HepG2 (cell line): ENCODE measurements around the gene TTC22. TPM values are rescaled to one million over a fixed set of nuclear protein-coding genes. Genes with fewer than 3 reads are reported as not detected.

Experiments
- ATAC-seq: fragments of 200-7000 bp; cut with Tn5 transposase; 3 replicates; pipeline ENCODE4 v1.9.1; 2020; ENCODE audit warnings: mild to moderate bottlenecking, moderate library complexity
- BruUV-seq: library from RNA; stranded (reverse); fragments of 400-500 nt; replicated peaks from 2 replicates; lab custom pipeline; 2021; lab: Mats Ljungman, UMichigan
- CTCF ChIA-PET: fragments of 300-600 bp; formaldehyde crosslinking; extraction: SDS; loops from one replicate; lab custom pipeline; 2021; ENCODE audit warnings: low total read pairs, inconsistent platforms, low intra/inter-chr PET ratio; lab: Yijun Ruan, JAX
- POLR2A ChIA-PET: fragments of 350-600 bp; sonication (Branson Sonifier 250); formaldehyde crosslinking; loops from one replicate; lab custom pipeline; 2020; ENCODE audit warnings: antibody characterized with exemption, inconsistent platforms; lab: Yijun Ruan, JAX
- DNase-seq: peaks from one replicate; pipeline ENCODE4 v3.0.0-alpha.2; 2015; ENCODE audit warnings: low spot score
- FAIRE-seq: peaks from 3 replicates; lab custom pipeline; 2011; peaks lifted over from hg19 to GRCh38; lab: Jason Lieb, UNC
- H2AFZ ChIP-seq: one replicate; pipeline ENCODE4 v1.6.1; 2011; ENCODE audit warnings: low read length, inconsistent platforms
- H3K27ac ChIP-seq: fragments of 300-600 bp; 3 replicates; pipeline ENCODE4 v1.8.0; 2011; ENCODE audit warnings: mixed run types, mild to moderate bottlenecking, mixed read lengths, low read length, inconsistent platforms; ENCODE audit not compliant: insufficient read depth; ENCODE audit errors: extremely low read length
- H3K27me3 ChIP-seq, 2 experiments: fragments of 200-600 bp in 1 of 2; 2 replicates in 1 of 2; 3 replicates in 1 of 2; pipeline versions ENCODE4 v1.6.0 to v1.8.0; 2011; ENCODE audit warnings: low read length in 2 of 2, mild to moderate bottlenecking in 2 of 2, moderate library complexity in 2 of 2, inconsistent platforms in 1 of 2; ENCODE audit not compliant: insufficient read depth in 2 of 2, control insufficient read depth in 1 of 2
- H3K36me3 ChIP-seq, 2 experiments: fragments of 200-600 bp in 1 of 2; replicated peaks in 1 of 2; 2 replicates in 1 of 2; 3 replicates in 1 of 2; pipeline versions ENCODE4 v1.5.1 to v1.8.0; 2011; ENCODE audit warnings: low read length in 2 of 2, inconsistent platforms in 1 of 2; ENCODE audit not compliant: insufficient read depth in 2 of 2, control insufficient read depth in 1 of 2
- H3K4me1 ChIP-seq: 2 replicates; pipeline ENCODE4 v1.5.1; 2012; ENCODE audit warnings: low read length, inconsistent platforms; ENCODE audit not compliant: insufficient read depth
- H3K4me2 ChIP-seq: 2 replicates; pipeline ENCODE4 v1.6.0; 2011; ENCODE audit warnings: low read depth, low read length, inconsistent platforms
- H3K4me3 ChIP-seq, 3 experiments: fragments of 200-600 bp in 1 of 3; sonication (generic), shearing (Covaris generic) in 1 of 3; replicated peaks in 1 of 3; 2 replicates each; pipeline ENCODE4 v1.5.1; 2011 to 2016; ENCODE audit warnings: low read length in 3 of 3, inconsistent platforms in 2 of 3, low read depth in 2 of 3, mild to moderate bottlenecking in 2 of 3, control low read depth in 1 of 3, mixed read lengths in 1 of 3; ENCODE audit not compliant: insufficient read depth in 1 of 3
- H3K79me2 ChIP-seq: one replicate; pipeline ENCODE4 v1.6.1; 2011; ENCODE audit warnings: low read length, inconsistent platforms; ENCODE audit not compliant: insufficient read depth
- H3K9ac ChIP-seq: 2 replicates; pipeline ENCODE4 v1.6.0; 2011; ENCODE audit warnings: mild to moderate bottlenecking, low read depth, low read length, inconsistent platforms; ENCODE audit not compliant: insufficient read depth
- H3K9me3 ChIP-seq: 2 replicates; pipeline ENCODE4 v1.5.1; 2012; ENCODE audit warnings: mild to moderate bottlenecking, low read length
- H4K20me1 ChIP-seq: 2 replicates; pipeline ENCODE4 v1.6.0; 2011; ENCODE audit warnings: inconsistent platforms, mild to moderate bottlenecking, low read length, moderate library complexity; ENCODE audit not compliant: insufficient read depth
- GFI1 ChIP-seq: sonication (generic); formaldehyde crosslinking; IDR thresholded peaks from 2 replicates; pipeline ENCODE4 v1.5.0; 2020; ENCODE audit warnings: missing genetic modification reagents, mild to moderate bottlenecking, borderline replicate concordance
- HDAC6 ChIP-seq: fragments of 200-600 bp; sonication (generic); IDR thresholded peaks from 2 replicates; pipeline ENCODE4 v1.7.0; 2017; ENCODE audit warnings: mild to moderate bottlenecking, antibody characterized with exemption, low read length, low read depth
- KAT8 ChIP-seq: IDR thresholded peaks from 2 replicates; pipeline ENCODE4 v1.6.1; 2016; ENCODE audit warnings: missing genetic modification reagents, missing compliant biosample characterization
- MAF1 ChIP-seq: sonication (generic); formaldehyde crosslinking; IDR thresholded peaks from 2 replicates; pipeline ENCODE4 v1.5.0; 2020; ENCODE audit warnings: missing genetic modification reagents, borderline replicate concordance
- MTF1 ChIP-seq: sonication (generic); formaldehyde crosslinking; IDR thresholded peaks from 2 replicates; pipeline ENCODE4 v1.5.0; 2020; ENCODE audit warnings: missing genetic modification reagents
- NFYC ChIP-seq: IDR thresholded peaks from 2 replicates; pipeline ENCODE4 v1.6.1; 2016; ENCODE audit warnings: missing genetic modification reagents, missing compliant biosample characterization
- REXO4 ChIP-seq: sonication (generic); formaldehyde crosslinking; IDR thresholded peaks from 2 replicates; pipeline ENCODE4 v1.8.0; 2022; ENCODE audit warnings: missing genetic modification reagents, mild to moderate bottlenecking, borderline replicate concordance
- SP2 ChIP-seq: sonication (generic); formaldehyde crosslinking; IDR thresholded peaks from 2 replicates; pipeline ENCODE4 v1.5.1; 2020; ENCODE audit warnings: mild to moderate bottlenecking, missing genetic modification reagents
- TAF1 ChIP-seq: sonication (generic); formaldehyde crosslinking; IDR thresholded peaks from 2 replicates; pipeline ENCODE4 v1.4.0; 2020; ENCODE audit warnings: missing genetic modification reagents
- THYN1 ChIP-seq: sonication (generic); formaldehyde crosslinking; IDR thresholded peaks from 2 replicates; pipeline ENCODE4 v1.8.1; 2023; ENCODE audit warnings: low read depth, mild to moderate bottlenecking, moderate library complexity, missing genetic modification reagents, borderline replicate concordance
- YEATS4 ChIP-seq: sonication (generic); formaldehyde crosslinking; IDR thresholded peaks from 2 replicates; pipeline ENCODE4 v1.4.0; 2020; ENCODE audit warnings: missing genetic modification reagents, borderline replicate concordance
- ZNF253 ChIP-seq: sonication (generic); formaldehyde crosslinking; IDR thresholded peaks from 2 replicates; pipeline ENCODE4 v1.8.0; 2022; ENCODE audit warnings: mild to moderate bottlenecking, missing genetic modification reagents, borderline replicate concordance
- ZNF605 ChIP-seq: sonication (generic); formaldehyde crosslinking; IDR thresholded peaks from 2 replicates; pipeline ENCODE4 v1.8.0; 2022; ENCODE audit warnings: mild to moderate bottlenecking, missing genetic modification reagents
- WGBS: methylation state at CpG from one replicate; pipeline ENCODE4 v1.1.6; 2017; ENCODE audit warnings: low lambda C conversion rate; 5-methylcytosine and 5-hydroxymethylcytosine counted together
- in situ Hi-C: cut with HindIII; loops from 2 replicates; pipeline ENCODE4 v1.10.0; 2017; ENCODE audit warnings: low pct_unique_long_range_greater_than_20kb; ENCODE audit not compliant: extremely low pct_ligation_motif_present
- intact Hi-C: fragments of 100-400 bp; cut with micrococcal nuclease; formaldehyde crosslinking; loops from one replicate; pipeline ENCODE4 v1.10.0; 2022; ENCODE audit not compliant: unreplicated experiment
- polyA plus RNA-seq, 8 experiments: library from polyadenylated mRNA; depleted of rRNA in 3 of 8; stranded (reverse) in 7 of 8; unstranded in 1 of 8; fragments of >200 nt; fragmentation: Illumina TruSeq in 4 of 8; extraction: Trizol in 4 of 8; gene quantifications; 2 replicates each; pipeline versions ENCODE4 v1.2.1 to v1.2.3, GENCODE V29; 2011 to 2016; ENCODE audit warnings: low read depth in 4 of 8, missing spikeins in 1 of 8, mixed read lengths in 1 of 8; ENCODE audit not compliant: insufficient read depth in 1 of 8
- total RNA-seq, 5 experiments: library from RNA; depleted of rRNA; stranded (reverse); fragments of >200 nt; fragmentation: Illumina TruSeq; extraction: Trizol; gene quantifications; 2 replicates each; pipeline ENCODE4 v1.2.3, GENCODE V29; 2016; ENCODE audit warnings: low read depth in 1 of 5
- TF ChIP-seq, protein P1 (sequence below): sonication (generic); formaldehyde crosslinking; IDR thresholded peaks from 2 replicates; pipeline ENCODE4 v1.4.0; 2020; ENCODE audit warnings: missing genetic modification reagents
- TF ChIP-seq, protein P2 (sequence below): sonication (generic); formaldehyde crosslinking; IDR thresholded peaks from 2 replicates; pipeline ENCODE4 v1.4.0; 2020; ENCODE audit warnings: missing genetic modification reagents; ENCODE audit errors: not compliant biosample characterization
- TF ChIP-seq, protein P3 (sequence below), 2 experiments: sonication (generic) in 1 of 2; formaldehyde crosslinking in 1 of 2; IDR thresholded peaks; 2 replicates each; pipeline versions ENCODE4 v1.5.1 to v1.6.1; 2011 to 2020; ENCODE audit warnings: borderline replicate concordance in 1 of 2, low read depth in 1 of 2, low read length in 1 of 2, mild to moderate bottlenecking in 1 of 2, missing genetic modification reagents in 1 of 2, moderate library complexity in 1 of 2
- TF ChIP-seq, protein P4 (sequence below): sonication (generic); formaldehyde crosslinking; IDR thresholded peaks from 2 replicates; pipeline ENCODE4 v1.8.0; 2022; ENCODE audit warnings: mild to moderate bottlenecking, missing genetic modification reagents

Gene TTC22
- total and polyA plus RNA-seq, 2 of the 13 experiments (the other 11 are each of a cell fraction or from before 2014, with no cell fraction given) = not detected

DNA sequence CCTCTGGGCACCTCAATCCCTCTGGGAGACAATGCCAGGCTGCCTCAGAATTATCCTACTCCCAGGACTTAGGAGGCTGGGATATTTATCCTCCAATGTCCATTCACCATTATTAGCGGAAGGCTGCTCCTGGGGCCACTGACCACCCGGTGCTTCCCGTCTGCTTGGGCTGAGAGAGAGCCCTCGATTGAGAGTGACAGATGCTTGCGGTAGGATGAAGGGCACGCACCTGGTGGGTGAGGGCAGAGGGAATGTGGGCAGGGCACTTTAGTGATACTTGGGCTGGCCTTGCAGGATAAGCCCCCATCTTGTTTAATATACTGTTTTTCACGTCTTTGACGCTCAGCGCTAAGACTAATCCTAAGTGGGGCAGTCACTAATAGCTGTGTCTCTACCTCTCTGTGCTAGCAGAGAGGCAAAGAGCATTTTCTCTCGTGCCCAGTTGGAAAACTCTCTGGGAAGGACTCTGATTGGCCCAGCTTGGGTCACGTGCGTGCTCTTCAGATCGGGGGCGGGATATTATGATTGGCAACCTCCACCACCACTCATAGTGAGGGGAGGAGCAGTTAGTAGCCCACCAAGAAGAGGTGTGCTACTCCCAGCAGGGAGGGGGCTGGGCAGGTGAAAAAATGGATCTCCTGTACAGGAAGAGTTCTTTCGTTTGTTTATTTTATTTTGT, 26.2 kb downstream of the TTC22 start:
- no peak overlapping the region for H2AFZ ChIP-seq
- H3K27ac ChIP-seq = no peak overlapping the region
- H3K4me3 ChIP-seq = no peak overlapping the region
- no peak overlapping the region for H3K4me2 ChIP-seq
- in situ Hi-C loops (no loop called here), intact Hi-C loops (no loop called here)
- no peaks in the 10 kb centered on the region for H3K36me3 ChIP-seq
- ChIA-PET CTCF (no interaction called here), POLR2A (no interaction called here)
- no peaks in the 10 kb centered on the region; a peak in 1 of 5 replicates for H3K27me3 ChIP-seq
- no peak overlapping the region for H3K9ac ChIP-seq
- no peaks in the 10 kb centered on the region for H3K79me2 ChIP-seq
- ATAC-seq = peak; percentile 74
- H4K20me1 ChIP-seq = no peaks in the 10 kb centered on the region
- FAIRE-seq = no peak
- H3K4me1 ChIP-seq = peaks cover 6% of the 10 kb centered on the region; the same call in 1 of the 2 replicates
- BruUV-seq = no TSS peak
- DNase-seq = peak; percentile 21
- WGBS = 56% methylated on average over 14 of the region's 15 CpGs
- no peaks in the 10 kb centered on the region for H3K9me3 ChIP-seq
- TF ChIP-seq KAT8 = no peak
- no peak for TF ChIP-seq ZNF605 (CRISPR knock-in tag)
- no peak for TF ChIP-seq MAF1
- no peak for TF ChIP-seq TAF1 (CRISPR knock-in tag)
- TF ChIP-seq, protein P1, sequence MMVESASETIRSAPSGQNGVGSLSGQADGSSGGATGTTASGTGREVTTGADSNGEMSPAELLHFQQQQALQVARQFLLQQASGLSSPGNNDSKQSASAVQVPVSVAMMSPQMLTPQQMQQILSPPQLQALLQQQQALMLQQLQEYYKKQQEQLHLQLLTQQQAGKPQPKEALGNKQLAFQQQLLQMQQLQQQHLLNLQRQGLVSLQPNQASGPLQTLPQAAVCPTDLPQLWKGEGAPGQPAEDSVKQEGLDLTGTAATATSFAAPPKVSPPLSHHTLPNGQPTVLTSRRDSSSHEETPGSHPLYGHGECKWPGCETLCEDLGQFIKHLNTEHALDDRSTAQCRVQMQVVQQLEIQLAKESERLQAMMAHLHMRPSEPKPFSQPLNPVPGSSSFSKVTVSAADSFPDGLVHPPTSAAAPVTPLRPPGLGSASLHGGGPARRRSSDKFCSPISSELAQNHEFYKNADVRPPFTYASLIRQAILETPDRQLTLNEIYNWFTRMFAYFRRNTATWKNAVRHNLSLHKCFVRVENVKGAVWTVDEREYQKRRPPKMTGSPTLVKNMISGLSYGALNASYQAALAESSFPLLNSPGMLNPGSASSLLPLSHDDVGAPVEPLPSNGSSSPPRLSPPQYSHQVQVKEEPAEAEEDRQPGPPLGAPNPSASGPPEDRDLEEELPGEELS (CRISPR knock-in tag) = no peak
- TF ChIP-seq GFI1 (CRISPR knock-in tag) = no peak
- no peak for TF ChIP-seq YEATS4 (CRISPR knock-in tag)
- no peak for TF ChIP-seq HDAC6
- peak; percentile 76 for TF ChIP-seq NFYC (CRISPR knock-in tag)
- TF ChIP-seq SP2 (CRISPR knock-in tag) = peak; percentile 53
- TF ChIP-seq, protein P2, sequence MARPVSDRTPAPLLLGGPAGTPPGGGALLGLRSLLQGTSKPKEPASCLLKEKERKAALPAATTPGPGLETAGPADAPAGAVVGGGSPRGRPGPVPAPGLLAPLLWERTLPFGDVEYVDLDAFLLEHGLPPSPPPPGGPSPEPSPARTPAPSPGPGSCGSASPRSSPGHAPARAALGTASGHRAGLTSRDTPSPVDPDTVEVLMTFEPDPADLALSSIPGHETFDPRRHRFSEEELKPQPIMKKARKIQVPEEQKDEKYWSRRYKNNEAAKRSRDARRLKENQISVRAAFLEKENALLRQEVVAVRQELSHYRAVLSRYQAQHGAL (CRISPR knock-in tag) = no peak
- no peak for TF ChIP-seq ZNF253 (CRISPR knock-in tag)
- TF ChIP-seq, protein P3, sequence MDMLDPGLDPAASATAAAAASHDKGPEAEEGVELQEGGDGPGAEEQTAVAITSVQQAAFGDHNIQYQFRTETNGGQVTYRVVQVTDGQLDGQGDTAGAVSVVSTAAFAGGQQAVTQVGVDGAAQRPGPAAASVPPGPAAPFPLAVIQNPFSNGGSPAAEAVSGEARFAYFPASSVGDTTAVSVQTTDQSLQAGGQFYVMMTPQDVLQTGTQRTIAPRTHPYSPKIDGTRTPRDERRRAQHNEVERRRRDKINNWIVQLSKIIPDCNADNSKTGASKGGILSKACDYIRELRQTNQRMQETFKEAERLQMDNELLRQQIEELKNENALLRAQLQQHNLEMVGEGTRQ (IDR thresholded peaks at IDR 0.05; ENCODE audit: low read depth, low read length) = 0 out of 2 replicates have a peak, but pooled peaks have one; percentile 17
- TF ChIP-seq, protein P3 (CRISPR knock-in tag; IDR thresholded peaks at IDR 0.05; ENCODE audit: borderline replicate concordance) = peak; percentile 76; the same call in 1 of the 2 replicates
- TF ChIP-seq REXO4 (CRISPR knock-in tag) = no peak
- no peak for TF ChIP-seq MTF1 (CRISPR knock-in tag)
- TF ChIP-seq THYN1 (CRISPR knock-in tag) = no peak
- TF ChIP-seq, protein P4, sequence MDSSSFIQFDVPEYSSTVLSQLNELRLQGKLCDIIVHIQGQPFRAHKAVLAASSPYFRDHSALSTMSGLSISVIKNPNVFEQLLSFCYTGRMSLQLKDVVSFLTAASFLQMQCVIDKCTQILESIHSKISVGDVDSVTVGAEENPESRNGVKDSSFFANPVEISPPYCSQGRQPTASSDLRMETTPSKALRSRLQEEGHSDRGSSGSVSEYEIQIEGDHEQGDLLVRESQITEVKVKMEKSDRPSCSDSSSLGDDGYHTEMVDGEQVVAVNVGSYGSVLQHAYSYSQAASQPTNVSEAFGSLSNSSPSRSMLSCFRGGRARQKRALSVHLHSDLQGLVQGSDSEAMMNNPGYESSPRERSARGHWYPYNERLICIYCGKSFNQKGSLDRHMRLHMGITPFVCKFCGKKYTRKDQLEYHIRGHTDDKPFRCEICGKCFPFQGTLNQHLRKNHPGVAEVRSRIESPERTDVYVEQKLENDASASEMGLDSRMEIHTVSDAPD (CRISPR knock-in tag) = no peak
